ENCODE measurements around the gene TGFBR2.

- TF ChIP-seq CTCF (IDR thresholded peaks at IDR 0.05 in 2 of 3, conservative IDR thresholded peaks at IDR 0.05 in 1 of 3; ENCODE audit: borderline replicate concordance in 1 of 3, insufficient read depth in 1 of 3, low read depth in 2 of 3, low read length in 2 of 3), result no peak
- no peak for TF ChIP-seq EZH2phosphoT487 (IDR thresholded peaks at IDR 0.05; ENCODE audit: borderline replicate concordance)
- TF ChIP-seq EZH2 (IDR thresholded peaks at IDR 0.05), result no peak
- TF ChIP-seq RAD21 (IDR thresholded peaks at IDR 0.05; ENCODE audit: low read depth), result no peak
Observed at GRCh38 chr3:30645077-30645476, 38.7 kb downstream of the TGFBR2 start.
